HUES48 (cell line): ENCODE data around the gene ANO1.

Experiments used
- H3K27ac ChIP-seq: one replicate; pipeline ENCODE4 v1.7.0; 2013; ENCODE audit warnings: low read depth, low read length, inconsistent platforms
- H3K27me3 ChIP-seq: 2 replicates; pipeline ENCODE4 v1.6.1; 2013; ENCODE audit warnings: mild to moderate bottlenecking, low read length; ENCODE audit not compliant: control insufficient read depth, insufficient read depth
- H3K36me3 ChIP-seq: 2 replicates; pipeline ENCODE4 v1.6.1; 2013; ENCODE audit warnings: low read length; ENCODE audit not compliant: control insufficient read depth, insufficient read depth
- H3K4me1 ChIP-seq: 2 replicates; pipeline ENCODE4 v1.6.1; 2013; ENCODE audit warnings: mild to moderate bottlenecking, low read length; ENCODE audit not compliant: control insufficient read depth, insufficient read depth
- H3K4me3 ChIP-seq: 2 replicates; pipeline ENCODE4 v1.5.1; 2013; ENCODE audit warnings: mild to moderate bottlenecking, low read depth, low read length
- H3K9ac ChIP-seq: 2 replicates; pipeline ENCODE4 v1.6.1; 2013; ENCODE audit warnings: mild to moderate bottlenecking, low read depth, low read length, moderate library complexity
- H3K9me3 ChIP-seq: 2 replicates; pipeline ENCODE4 v1.6.1; 2013; ENCODE audit warnings: low read length; ENCODE audit not compliant: control insufficient read depth, insufficient read depth

The ANO1 gene

DNA sequence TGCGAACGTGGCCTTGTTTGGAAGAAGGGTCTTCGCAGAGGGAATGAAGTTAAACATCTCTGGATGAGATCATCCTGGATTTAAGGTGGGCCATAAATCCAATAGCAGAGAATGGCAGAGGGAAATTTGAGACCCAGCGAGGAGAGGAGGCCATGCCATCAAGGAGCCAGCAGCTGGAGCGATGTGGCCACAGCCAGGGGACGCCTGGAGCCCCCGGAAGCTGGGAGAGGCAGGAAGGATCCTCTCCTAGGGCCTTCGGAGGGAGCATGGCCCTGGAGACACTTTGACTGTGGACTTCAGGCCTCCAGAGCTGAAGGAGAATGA, 22.1 kb downstream of the ANO1 start:
- Histone ChIP-seq H3K9me3 (no peaks in the 10 kb centered on the region), H3K4me1 (no peaks in the 10 kb centered on the region), H3K9ac (no peak overlapping the region), H3K27ac (no peak overlapping the region), H3K27me3 (no peaks in the 10 kb centered on the region), H3K4me3 (no peak overlapping the region), H3K36me3 (no peaks in the 10 kb centered on the region)

DNA sequence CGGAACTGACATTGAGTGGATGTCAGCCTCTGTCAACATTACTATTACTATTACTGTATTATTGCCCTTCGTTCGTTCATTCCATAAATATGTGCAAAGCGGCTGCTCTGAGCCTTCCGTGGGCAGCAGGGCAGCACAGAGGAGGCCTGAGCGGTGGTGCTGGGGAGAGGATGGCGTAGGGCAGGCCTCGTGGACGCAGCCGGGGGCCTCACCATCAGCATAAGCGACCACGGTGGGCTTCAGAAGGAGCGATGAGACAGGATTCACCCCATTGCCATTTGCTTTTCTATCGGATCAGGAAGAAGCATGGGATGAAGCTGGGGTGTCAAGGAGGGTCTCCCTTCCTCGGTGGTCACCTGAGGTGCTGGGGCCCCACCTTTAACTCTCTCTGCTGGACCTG, 22.7 kb downstream of the ANO1 start:
- Histone ChIP-seq H3K4me1 (no peaks in the 10 kb centered on the region), H3K27ac (no peak overlapping the region), H3K9ac (no peak overlapping the region), H3K9me3 (no peaks in the 10 kb centered on the region), H3K27me3 (no peaks in the 10 kb centered on the region), H3K4me3 (no peak overlapping the region), H3K36me3 (no peaks in the 10 kb centered on the region)

DNA sequence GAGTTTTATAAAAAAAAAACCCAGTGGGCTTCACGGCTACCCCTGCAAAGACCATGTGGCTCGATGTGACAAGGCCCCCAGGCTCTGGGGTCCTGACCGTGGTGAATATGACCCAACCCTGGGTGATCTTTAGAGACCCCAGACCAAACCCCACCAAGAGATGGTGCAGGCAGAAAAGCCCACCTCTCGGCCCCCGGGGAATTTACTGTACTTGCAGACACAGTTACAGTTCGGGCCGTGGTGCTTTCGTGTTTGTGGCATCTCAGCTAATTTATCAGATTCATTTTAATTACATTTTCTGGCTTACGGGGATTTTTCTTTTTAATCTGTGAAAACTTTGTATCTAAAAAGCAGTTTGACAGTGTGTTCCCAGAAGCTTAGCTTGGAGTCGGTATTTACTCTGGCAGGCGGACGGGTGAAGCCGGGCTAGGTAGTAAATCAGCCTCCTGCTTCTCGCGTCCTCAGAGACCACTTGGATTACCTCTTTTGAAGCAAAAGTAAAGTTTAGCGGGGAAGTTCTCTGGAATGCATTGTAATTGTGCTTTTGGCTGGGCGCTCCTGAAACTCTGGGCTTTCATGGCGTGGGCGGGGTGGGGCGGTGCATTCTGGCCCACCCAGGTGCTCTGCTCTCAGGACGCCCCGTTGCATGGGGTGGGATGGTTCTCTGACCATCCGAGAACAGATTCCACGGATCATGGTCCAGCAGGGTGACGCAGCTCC, 25.3 kb downstream of the ANO1 start:
- H3K9ac ChIP-seq, result no peak overlapping the region
- H3K36me3 ChIP-seq, result no peaks in the 10 kb centered on the region
- H3K27me3 ChIP-seq, result no peaks in the 10 kb centered on the region
- no peak overlapping the region for H3K27ac ChIP-seq
- H3K4me1 ChIP-seq, result no peaks in the 10 kb centered on the region
- H3K4me3 ChIP-seq, result no peak overlapping the region
- H3K9me3 ChIP-seq, result no peaks in the 10 kb centered on the region

- Histone ChIP-seq H3K36me3 (no peaks in the 10 kb centered on the region), H3K9me3 (no peaks in the 10 kb centered on the region), H3K9ac (no peak overlapping the region), H3K4me1 (no peaks in the 10 kb centered on the region), H3K27me3 (no peaks in the 10 kb centered on the region), H3K4me3 (no peak overlapping the region), H3K27ac (no peak overlapping the region)
Observed at GRCh38 chr11:70104419-70104818, 26.3 kb downstream of the ANO1 start.

GRCh38 chr11:70104961-70105360, 26.8 kb downstream of the ANO1 start:
- H3K4me1 ChIP-seq, result no peaks in the 10 kb centered on the region
- H3K9ac ChIP-seq, result no peak overlapping the region
- no peaks in the 10 kb centered on the region for H3K36me3 ChIP-seq
- no peak overlapping the region for H3K4me3 ChIP-seq
- H3K27ac ChIP-seq, result no peak overlapping the region
- no peaks in the 10 kb centered on the region for H3K9me3 ChIP-seq
- H3K27me3 ChIP-seq, result no peaks in the 10 kb centered on the region

DNA sequence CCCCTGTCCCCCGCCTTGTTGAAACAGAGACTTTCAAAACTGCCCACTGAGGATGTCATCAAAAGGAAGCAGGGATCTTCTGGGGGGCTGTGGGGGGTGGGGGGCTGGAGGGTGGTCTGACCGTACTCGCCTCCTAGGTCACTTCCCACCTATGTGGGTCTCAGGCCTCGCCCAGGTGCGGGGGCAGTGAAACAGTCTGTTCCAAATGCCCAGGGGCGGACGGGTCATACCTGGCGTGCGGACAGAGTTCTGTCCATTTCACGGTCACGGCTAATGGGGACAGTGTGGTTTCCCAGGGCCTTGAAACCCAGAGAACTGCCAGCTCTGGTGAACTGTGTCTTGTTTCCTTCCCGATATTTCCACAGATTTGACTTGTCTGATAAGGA, 27.2 kb downstream of the ANO1 start:
- H3K27me3 ChIP-seq, result no peaks in the 10 kb centered on the region
- H3K27ac ChIP-seq, result no peak overlapping the region
- H3K4me3 ChIP-seq, result no peak overlapping the region
- no peaks in the 10 kb centered on the region for H3K4me1 ChIP-seq
- no peaks in the 10 kb centered on the region for H3K36me3 ChIP-seq
- H3K9me3 ChIP-seq, result no peaks in the 10 kb centered on the region
- H3K9ac ChIP-seq, result no peak overlapping the region

- Histone ChIP-seq H3K9me3 (no peaks in the 10 kb centered on the region), H3K36me3 (no peaks in the 10 kb centered on the region), H3K9ac (no peak overlapping the region), H3K4me1 (no peaks in the 10 kb centered on the region), H3K27ac (no peak overlapping the region), H3K27me3 (no peaks in the 10 kb centered on the region), H3K4me3 (no peak overlapping the region)
Observed at GRCh38 chr11:70105755-70106571, 27.8 kb downstream of the ANO1 start.

DNA sequence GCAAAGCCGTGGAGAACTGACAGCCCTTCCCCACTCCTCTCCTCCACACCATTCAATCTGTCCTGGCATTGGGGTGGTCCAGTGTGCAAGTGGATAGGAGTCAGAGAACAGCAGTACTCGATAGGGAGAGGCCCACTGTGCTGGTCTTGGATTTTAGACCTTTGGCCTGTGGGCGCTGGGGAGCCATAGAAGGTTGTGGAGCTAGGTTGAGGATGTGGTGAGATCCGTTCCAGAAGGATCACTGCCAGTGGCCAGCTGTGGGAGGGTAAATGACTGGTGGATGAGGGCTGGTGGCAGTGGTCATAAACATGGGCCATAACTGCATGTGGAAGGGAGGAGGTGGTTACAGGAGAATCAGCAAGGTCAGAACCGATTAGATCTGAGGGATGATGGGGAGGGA, 28.6 kb downstream of the ANO1 start:
- peaks cover 5% of the 10 kb centered on the region for H3K4me1 ChIP-seq
- no peaks in the 10 kb centered on the region for H3K27me3 ChIP-seq
- H3K9me3 ChIP-seq, result no peaks in the 10 kb centered on the region
- no peak overlapping the region for H3K9ac ChIP-seq
- H3K36me3 ChIP-seq, result no peaks in the 10 kb centered on the region
- H3K27ac ChIP-seq, result no peak overlapping the region
- H3K4me3 ChIP-seq, result no peak overlapping the region

GRCh38 chr11:70107191-70107590, 29.1 kb downstream of the ANO1 start:
- H3K4me3 ChIP-seq, result no peak overlapping the region
- H3K9me3 ChIP-seq, result no peaks in the 10 kb centered on the region
- no peaks in the 10 kb centered on the region for H3K27me3 ChIP-seq
- H3K27ac ChIP-seq, result no peak overlapping the region
- no peak overlapping the region for H3K9ac ChIP-seq
- no peaks in the 10 kb centered on the region for H3K36me3 ChIP-seq
- H3K4me1 ChIP-seq, result peaks cover 9% of the 10 kb centered on the region

- no peak overlapping the region for H3K27ac ChIP-seq
- H3K9ac ChIP-seq, result no peak overlapping the region
- H3K9me3 ChIP-seq, result no peaks in the 10 kb centered on the region
- H3K27me3 ChIP-seq, result no peaks in the 10 kb centered on the region
- no peaks in the 10 kb centered on the region for H3K36me3 ChIP-seq
- H3K4me3 ChIP-seq, result no peak overlapping the region
- peaks cover 9% of the 10 kb centered on the region for H3K4me1 ChIP-seq
Observed at GRCh38 chr11:70107756-70108155, 29.6 kb downstream of the ANO1 start.

DNA sequence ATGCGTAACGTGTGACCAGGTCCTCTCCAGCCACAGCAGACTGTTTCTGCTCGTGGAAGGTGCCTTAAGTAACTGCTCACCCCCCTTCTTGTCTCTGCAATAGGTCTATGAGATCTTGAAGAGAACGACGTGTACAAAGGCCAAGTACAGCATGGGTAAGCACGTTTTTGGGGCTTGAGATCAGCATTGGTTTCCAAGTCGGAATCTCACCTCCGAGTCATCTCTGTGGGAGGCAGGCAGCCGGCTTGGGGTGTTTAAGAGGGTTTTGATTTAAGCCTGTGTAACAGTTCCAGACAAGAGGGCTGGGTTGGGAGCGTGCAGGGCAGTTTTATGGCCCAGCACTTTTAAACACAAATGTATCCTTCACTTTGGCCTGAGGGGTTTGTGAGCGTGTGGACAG, 30.1 kb downstream of the ANO1 start:
- no peaks in the 10 kb centered on the region for H3K36me3 ChIP-seq
- no peaks in the 10 kb centered on the region for H3K27me3 ChIP-seq
- no peak overlapping the region for H3K9ac ChIP-seq
- no peaks in the 10 kb centered on the region for H3K9me3 ChIP-seq
- H3K27ac ChIP-seq, result no peak overlapping the region
- H3K4me1 ChIP-seq, result peaks cover 9% of the 10 kb centered on the region
- H3K4me3 ChIP-seq, result no peak overlapping the region
